ENCODE measurements around the gene PRMT1. TPM values are rescaled to one million over a fixed set of nuclear protein-coding genes. Genes with fewer than 3 reads are reported as not detected.

Gene PRMT1
- 399 to 454 TPM (median 422 TPM) in 5 replicates for total RNA-seq (2022; extraction: Qiagen RNA extraction; ENCODE audit: low read depth)

GRCh38 chr19:49677231-49677900 is at the start of gene PRMT1:
TSS of gene PRMT1 (plus strand) at chr19:49677271. CDS start at chr19:49677281, 10 bp downstream.

GRCh38 chr19:49640113-49640898 is 36.8 kb upstream of the PRMT1 start, which contains the start of gene RRAS:
TSS of gene RRAS (minus strand) at chr19:49640143. CDS start at chr19:49640098, 45 bp downstream.

GRCh38 chr19:49641688-49642491 is 35.2 kb upstream of the PRMT1 start, which contains the start of gene SCAF1:
TSS of gene SCAF1 (plus strand) at chr19:49642209. CDS start at chr19:49645027, 2,818 bp downstream.

GRCh38 chr19:49665351-49666119 is 11.5 kb upstream of the PRMT1 start, which contains the start of the genes BCL2L12 and IRF3:
TSS of gene BCL2L12 (plus strand) at chr19:49665933. CDS start at chr19:49666693, 760 bp downstream.
TSS of gene IRF3 (minus strand) at chr19:49665857. CDS start at chr19:49664838, 1,019 bp downstream.

GRCh38 chr19:49689133-49690078 is 12.3 kb downstream of the PRMT1 start, which contains the start of gene ADM5:
TSS of gene ADM5 (plus strand) at chr19:49689594. CDS start at chr19:49689838, 244 bp downstream.

GRCh38 chr19:49690656-49691242 is 13.7 kb downstream of the PRMT1 start, which contains the start of gene CPT1C:
TSS of gene CPT1C (plus strand) at chr19:49691116. CDS start at chr19:49692253, 1,137 bp downstream.

Other genes with a start within 250 kb of the PRMT1 start
- 0.58 to 0.68 TPM (median 0.62 TPM) in 5 replicates for gene SLC17A7, start 235.7 kb upstream of the PRMT1 start, total RNA-seq (2022; extraction: Qiagen RNA extraction; ENCODE audit: low read depth)
- gene PIH1D1, start 225.5 kb upstream of the PRMT1 start, total RNA-seq (2022; extraction: Qiagen RNA extraction; ENCODE audit: low read depth), result 92.8 to 102 TPM (median 100 TPM) in 5 replicates
- 18.2 to 27.7 TPM (median 23.6 TPM) in 5 replicates for gene ALDH16A1, start 224.0 kb upstream of the PRMT1 start, total RNA-seq (2022; extraction: Qiagen RNA extraction; ENCODE audit: low read depth)
- 1.3 to 1.7 TPM (median 1.3 TPM) in 5 replicates for gene FLT3LG, start 203.1 kb upstream of the PRMT1 start, total RNA-seq (2022; extraction: Qiagen RNA extraction; ENCODE audit: low read depth)
- 3,996 to 4,378 TPM (median 4,082 TPM) in 5 replicates for gene RPL13A, start 189.7 kb upstream of the PRMT1 start, total RNA-seq (2022; extraction: Qiagen RNA extraction; ENCODE audit: low read depth)
- 3,847 to 4,288 TPM (median 4,148 TPM) in 5 replicates for gene RPS11, start 180.8 kb upstream of the PRMT1 start, total RNA-seq (2022; extraction: Qiagen RNA extraction; ENCODE audit: low read depth)
- gene FCGRT, start 164.6 kb upstream of the PRMT1 start, total RNA-seq (2022; extraction: Qiagen RNA extraction; ENCODE audit: low read depth), result 22.9 to 31.3 TPM (median 28.2 TPM) in 5 replicates
- gene RCN3, start 149.3 kb upstream of the PRMT1 start, total RNA-seq (2022; extraction: Qiagen RNA extraction; ENCODE audit: low read depth), result 1.1 to 2.4 TPM (median 2.2 TPM) in 5 replicates
- gene NOSIP, start 96.7 kb upstream of the PRMT1 start, total RNA-seq (2022; extraction: Qiagen RNA extraction; ENCODE audit: low read depth), result 81.8 to 113 TPM (median 104 TPM) in 5 replicates
- gene PRRG2, start 96.0 kb upstream of the PRMT1 start, total RNA-seq (2022; extraction: Qiagen RNA extraction; ENCODE audit: low read depth), result 0.64 to 0.93 TPM (median 0.73 TPM) in 5 replicates
- gene PRR12, start 86.1 kb upstream of the PRMT1 start, total RNA-seq (2022; extraction: Qiagen RNA extraction; ENCODE audit: low read depth), result 26.3 to 33.5 TPM (median 29.6 TPM) in 5 replicates
- gene RRAS, start 37.1 kb upstream of the PRMT1 start, total RNA-seq (2022; extraction: Qiagen RNA extraction; ENCODE audit: low read depth), result 78.0 to 135 TPM (median 125 TPM) in 5 replicates
- gene SCAF1, start 35.1 kb upstream of the PRMT1 start, total RNA-seq (2022; extraction: Qiagen RNA extraction; ENCODE audit: low read depth), result 45.8 to 71.4 TPM (median 69.7 TPM) in 5 replicates
- 90.0 to 124 TPM (median 114 TPM) in 5 replicates for gene IRF3, start 11.4 kb upstream of the PRMT1 start, total RNA-seq (2022; extraction: Qiagen RNA extraction; ENCODE audit: low read depth)
- 53.6 to 76.6 TPM (median 68.8 TPM) in 5 replicates for gene BCL2L12, start 11.3 kb upstream of the PRMT1 start, total RNA-seq (2022; extraction: Qiagen RNA extraction; ENCODE audit: low read depth)
- 3.9 to 7.0 TPM (median 6.8 TPM) in 5 replicates for gene ADM5, start 12.3 kb downstream of the PRMT1 start, total RNA-seq (2022; extraction: Qiagen RNA extraction; ENCODE audit: low read depth)
- 13.3 to 15.1 TPM (median 13.5 TPM) in 5 replicates for gene CPT1C, start 13.8 kb downstream of the PRMT1 start, total RNA-seq (2022; extraction: Qiagen RNA extraction; ENCODE audit: low read depth)
- not detected in 5 replicates for gene TSKS, start 86.0 kb downstream of the PRMT1 start, total RNA-seq (2022; extraction: Qiagen RNA extraction; ENCODE audit: low read depth)
- gene AP2A1, start 89.7 kb downstream of the PRMT1 start, total RNA-seq (2022; extraction: Qiagen RNA extraction; ENCODE audit: low read depth), result 46.0 to 56.6 TPM (median 51.1 TPM) in 5 replicates
- gene FUZ, start 136.0 kb downstream of the PRMT1 start, total RNA-seq (2022; extraction: Qiagen RNA extraction; ENCODE audit: low read depth), result 13.7 to 16.0 TPM (median 15.2 TPM) in 5 replicates
- gene MED25, start 141.0 kb downstream of the PRMT1 start, total RNA-seq (2022; extraction: Qiagen RNA extraction; ENCODE audit: low read depth), result 46.9 to 68.9 TPM (median 60.0 TPM) in 5 replicates
- 109 to 159 TPM (median 143 TPM) in 5 replicates for gene PTOV1, start 173.9 kb downstream of the PRMT1 start, total RNA-seq (2022; extraction: Qiagen RNA extraction; ENCODE audit: low read depth)
- 45.9 to 63.6 TPM (median 50.4 TPM) in 5 replicates for gene PNKP, start 190.3 kb downstream of the PRMT1 start, total RNA-seq (2022; extraction: Qiagen RNA extraction; ENCODE audit: low read depth)
- 70.9 to 125 TPM (median 113 TPM) in 5 replicates for gene AKT1S1, start 200.1 kb downstream of the PRMT1 start, total RNA-seq (2022; extraction: Qiagen RNA extraction; ENCODE audit: low read depth)
- gene TBC1D17, start 200.4 kb downstream of the PRMT1 start, total RNA-seq (2022; extraction: Qiagen RNA extraction; ENCODE audit: low read depth), result 21.2 to 24.9 TPM (median 24.4 TPM) in 5 replicates
- 0.44 to 1.2 TPM (median 0.91 TPM) in 5 replicates for gene IL4I1, start 219.6 kb downstream of the PRMT1 start, total RNA-seq (2022; extraction: Qiagen RNA extraction; ENCODE audit: low read depth)

Data from A549 treated with CpdA at 1 μM for 4 hours (cell line).